GM12874 (cell line): ENCODE results near the gene PHAX.

ENCODE experiments used
- TF ChIP-seq, protein P1 (sequence below): IDR thresholded peaks from 2 replicates; pipeline ENCODE4 v1.5.1; 2011; ENCODE audit warnings: low read depth, mild to moderate bottlenecking, control low read depth, low read length, moderate library complexity; ENCODE audit not compliant: insufficient read depth

Gene PHAX

DNA sequence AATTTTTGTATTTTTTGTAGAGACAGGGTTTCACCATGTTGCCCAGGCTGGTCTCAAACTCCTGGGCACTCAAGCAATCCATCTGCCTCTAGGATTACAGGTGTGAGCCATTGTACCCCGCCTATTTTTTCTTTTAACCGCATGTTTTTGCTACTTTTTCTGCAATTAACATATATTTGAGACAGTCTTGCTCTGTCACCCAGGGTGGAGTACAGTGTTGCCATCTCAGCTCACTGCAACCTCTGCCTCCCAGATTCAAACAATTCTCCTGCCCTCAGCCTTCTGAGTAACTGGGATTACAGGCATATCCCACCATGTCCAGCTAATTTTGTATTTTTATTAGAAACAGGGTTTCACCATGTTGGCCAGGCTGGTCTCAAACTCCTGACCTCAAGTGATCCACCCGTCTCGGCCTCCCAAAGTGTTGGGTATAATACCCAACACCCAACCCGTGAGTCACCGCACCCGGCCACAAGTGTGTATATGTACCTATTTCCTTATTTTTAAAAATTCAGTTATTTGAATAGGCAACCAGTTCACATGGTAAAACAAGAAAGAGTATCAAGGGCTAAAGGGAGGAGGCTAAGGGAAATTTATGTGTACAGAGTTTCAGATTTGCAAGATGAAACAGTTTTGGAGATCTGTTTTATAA, 13.3 kb downstream of the PHAX start:
- TF ChIP-seq, protein P1, sequence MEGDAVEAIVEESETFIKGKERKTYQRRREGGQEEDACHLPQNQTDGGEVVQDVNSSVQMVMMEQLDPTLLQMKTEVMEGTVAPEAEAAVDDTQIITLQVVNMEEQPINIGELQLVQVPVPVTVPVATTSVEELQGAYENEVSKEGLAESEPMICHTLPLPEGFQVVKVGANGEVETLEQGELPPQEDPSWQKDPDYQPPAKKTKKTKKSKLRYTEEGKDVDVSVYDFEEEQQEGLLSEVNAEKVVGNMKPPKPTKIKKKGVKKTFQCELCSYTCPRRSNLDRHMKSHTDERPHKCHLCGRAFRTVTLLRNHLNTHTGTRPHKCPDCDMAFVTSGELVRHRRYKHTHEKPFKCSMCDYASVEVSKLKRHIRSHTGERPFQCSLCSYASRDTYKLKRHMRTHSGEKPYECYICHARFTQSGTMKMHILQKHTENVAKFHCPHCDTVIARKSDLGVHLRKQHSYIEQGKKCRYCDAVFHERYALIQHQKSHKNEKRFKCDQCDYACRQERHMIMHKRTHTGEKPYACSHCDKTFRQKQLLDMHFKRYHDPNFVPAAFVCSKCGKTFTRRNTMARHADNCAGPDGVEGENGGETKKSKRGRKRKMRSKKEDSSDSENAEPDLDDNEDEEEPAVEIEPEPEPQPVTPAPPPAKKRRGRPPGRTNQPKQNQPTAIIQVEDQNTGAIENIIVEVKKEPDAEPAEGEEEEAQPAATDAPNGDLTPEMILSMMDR: no peak

DNA sequence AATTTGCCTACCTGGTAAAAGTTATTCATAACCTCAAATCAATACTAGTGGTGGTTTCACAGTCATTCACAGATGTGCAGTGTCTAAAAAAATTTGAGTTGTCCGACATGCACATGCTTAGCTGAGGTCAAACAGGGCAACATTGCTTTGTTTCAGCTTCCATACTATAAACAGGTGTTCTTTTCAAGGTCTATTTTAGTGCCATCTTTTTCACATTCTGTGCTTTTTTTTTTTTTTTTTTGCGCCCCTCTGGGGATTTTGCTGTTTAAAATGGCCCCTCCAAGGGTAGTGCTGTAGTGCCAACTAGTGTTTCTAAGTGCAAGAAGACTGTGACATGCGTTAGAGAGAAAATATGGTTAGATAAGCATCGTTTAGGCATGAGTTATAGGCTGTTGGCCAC, 14.5 kb downstream of the PHAX start:
- TF ChIP-seq, protein P1: 0 out of 2 replicates have a peak, but pooled peaks have one; percentile 20

DNA sequence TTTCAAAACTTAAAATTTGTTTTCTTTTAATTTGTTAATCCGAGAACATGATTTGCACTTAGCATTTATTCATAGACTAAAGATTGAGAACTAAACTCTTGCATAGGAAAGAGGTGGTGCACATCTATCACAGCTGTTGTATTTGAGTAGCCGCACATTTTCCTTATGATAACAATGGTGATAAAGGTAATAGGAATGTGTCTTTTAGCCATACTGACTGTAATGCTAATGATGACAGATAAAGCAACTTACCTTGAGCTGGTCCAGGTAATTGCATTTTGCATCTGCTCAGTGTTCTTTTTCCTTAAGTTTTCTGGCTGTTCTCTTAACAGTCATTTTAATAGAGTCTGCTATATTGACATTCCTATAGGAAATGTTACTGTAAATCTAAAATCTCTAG, 19.0 kb downstream of the PHAX start:
- TF ChIP-seq, protein P1: no peak

DNA sequence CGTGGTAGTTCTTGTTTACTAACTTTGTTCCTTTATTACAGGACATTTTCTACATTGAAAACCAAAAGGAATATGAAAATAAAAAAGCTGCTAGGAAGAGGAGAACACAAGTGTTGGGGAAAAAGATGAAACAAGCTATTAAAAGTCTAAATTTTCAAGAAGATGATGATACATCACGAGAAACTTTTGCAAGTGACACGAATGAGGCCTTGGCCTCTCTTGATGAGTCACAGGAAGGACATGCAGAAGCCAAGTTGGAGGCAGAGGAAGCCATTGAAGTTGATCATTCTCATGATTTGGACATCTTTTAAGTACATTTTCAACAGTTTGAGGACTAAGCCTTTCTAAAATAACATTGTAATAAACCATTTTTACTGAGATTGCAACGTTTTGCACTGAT, 23.8 kb downstream of the PHAX start:
- TF ChIP-seq, protein P1: no peak

DNA sequence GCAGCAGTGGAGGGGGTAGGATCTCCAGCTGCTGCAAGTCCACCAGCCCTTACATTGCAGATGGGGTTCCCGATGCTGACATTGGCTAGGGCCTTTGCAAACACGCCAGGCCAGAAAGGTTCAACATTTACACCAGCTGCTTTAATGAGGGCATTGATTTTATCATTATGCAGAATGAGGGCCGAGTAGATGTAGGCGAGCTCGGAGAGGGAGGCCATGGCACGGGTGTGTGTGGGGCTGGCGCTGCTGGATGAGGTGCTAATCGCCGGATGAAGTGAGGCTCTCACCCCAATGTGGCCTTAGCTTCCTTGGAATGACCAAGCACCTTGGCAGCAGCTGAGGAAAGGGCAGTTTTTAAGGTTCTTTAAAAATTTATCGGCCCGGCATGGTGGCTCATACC, 27.4 kb downstream of the PHAX start:
- TF ChIP-seq, protein P1: no peak

DNA sequence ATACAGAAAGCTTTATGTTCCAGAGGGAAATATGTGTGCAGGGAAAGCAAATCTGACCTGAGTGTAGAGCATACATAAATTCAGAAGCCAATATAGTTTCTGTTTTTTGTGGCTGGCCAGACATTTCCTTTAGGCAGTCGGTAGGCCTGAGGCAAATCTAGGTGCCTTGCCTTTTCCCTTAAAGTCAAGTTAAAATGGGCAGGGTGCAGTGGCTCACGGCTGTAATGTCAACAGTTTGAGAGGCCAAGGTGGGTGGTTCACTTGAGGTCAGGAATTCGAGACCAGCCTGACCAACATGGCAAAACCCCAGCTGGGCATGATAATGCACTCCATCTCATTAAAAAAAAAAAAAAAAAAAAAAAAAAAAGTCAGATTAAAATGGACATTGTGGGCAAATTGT, 31.2 kb downstream of the PHAX start:
- TF ChIP-seq, protein P1: no peak

DNA sequence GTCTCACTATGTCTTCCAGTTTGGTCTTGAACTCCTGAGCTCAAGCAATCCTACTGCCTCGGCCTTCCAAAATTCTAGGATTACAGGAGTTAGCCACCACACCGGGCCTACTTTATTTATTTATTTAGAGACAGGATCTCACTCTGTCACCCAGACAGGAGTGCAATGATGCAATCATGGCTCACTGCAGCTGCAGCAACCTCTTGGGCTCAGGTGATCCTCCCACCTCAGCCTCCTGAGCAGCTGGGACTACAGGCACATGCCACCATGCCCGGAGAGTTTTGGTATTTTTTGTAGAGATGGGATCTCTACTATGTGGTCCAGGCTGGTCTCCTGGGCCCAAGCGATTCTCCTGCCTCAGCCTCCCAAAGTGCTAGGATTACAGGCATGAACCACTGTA, 32.8 kb downstream of the PHAX start:
- TF ChIP-seq, protein P1: no peak
